Stimulated activated naive B cell treated with anti-CD40 and anti-IgM and Interleukin-4, amounts not matched to agents 10 μg/mL and 1 μg/mL and 100 μg/mL, for 72 hours (primary cell): ENCODE data around the gene TLN1.

ENCODE experiments used
- ATAC-seq, 2 donors: fragments of 150-1000 bp; cut with Tn5 transposase; replicated peaks; 2 replicates each; pipeline ENCODE4 v1.10.0; 2021; ENCODE audit warnings: moderate library complexity in 1 of 2
- DNase-seq: peaks from one replicate; pipeline ENCODE4 v3.0.0; 2021
- H3K27ac Mint-ChIP-seq: one replicate; pipeline ENCODE4 v1.8.0; 2022; ENCODE audit warnings: mild to moderate bottlenecking, mixed read lengths
- H3K27me3 Mint-ChIP-seq, 2 donors: one replicate each; pipeline ENCODE4 v1.8.0; 2022; ENCODE audit warnings: mixed read lengths in 2 of 2
- H3K36me3 Mint-ChIP-seq, 2 donors: one replicate each; pipeline ENCODE4 v1.8.0; 2022; ENCODE audit warnings: mixed read lengths in 2 of 2, mild to moderate bottlenecking in 1 of 2
- H3K4me1 Mint-ChIP-seq, 2 donors: one replicate each; pipeline ENCODE4 v1.8.0; 2022; ENCODE audit warnings: mixed read lengths in 2 of 2, mild to moderate bottlenecking in 1 of 2
- H3K4me3 Mint-ChIP-seq, 2 donors: one replicate each; pipeline ENCODE4 v1.8.0; 2022; ENCODE audit warnings: mild to moderate bottlenecking in 2 of 2, mixed read lengths in 2 of 2, moderate library complexity in 1 of 2
- H3K9me3 Mint-ChIP-seq, 2 donors: one replicate each; pipeline ENCODE4 v1.8.0; 2022; ENCODE audit warnings: mixed read lengths in 2 of 2, mild to moderate bottlenecking in 1 of 2

The TLN1 gene

DNA sequence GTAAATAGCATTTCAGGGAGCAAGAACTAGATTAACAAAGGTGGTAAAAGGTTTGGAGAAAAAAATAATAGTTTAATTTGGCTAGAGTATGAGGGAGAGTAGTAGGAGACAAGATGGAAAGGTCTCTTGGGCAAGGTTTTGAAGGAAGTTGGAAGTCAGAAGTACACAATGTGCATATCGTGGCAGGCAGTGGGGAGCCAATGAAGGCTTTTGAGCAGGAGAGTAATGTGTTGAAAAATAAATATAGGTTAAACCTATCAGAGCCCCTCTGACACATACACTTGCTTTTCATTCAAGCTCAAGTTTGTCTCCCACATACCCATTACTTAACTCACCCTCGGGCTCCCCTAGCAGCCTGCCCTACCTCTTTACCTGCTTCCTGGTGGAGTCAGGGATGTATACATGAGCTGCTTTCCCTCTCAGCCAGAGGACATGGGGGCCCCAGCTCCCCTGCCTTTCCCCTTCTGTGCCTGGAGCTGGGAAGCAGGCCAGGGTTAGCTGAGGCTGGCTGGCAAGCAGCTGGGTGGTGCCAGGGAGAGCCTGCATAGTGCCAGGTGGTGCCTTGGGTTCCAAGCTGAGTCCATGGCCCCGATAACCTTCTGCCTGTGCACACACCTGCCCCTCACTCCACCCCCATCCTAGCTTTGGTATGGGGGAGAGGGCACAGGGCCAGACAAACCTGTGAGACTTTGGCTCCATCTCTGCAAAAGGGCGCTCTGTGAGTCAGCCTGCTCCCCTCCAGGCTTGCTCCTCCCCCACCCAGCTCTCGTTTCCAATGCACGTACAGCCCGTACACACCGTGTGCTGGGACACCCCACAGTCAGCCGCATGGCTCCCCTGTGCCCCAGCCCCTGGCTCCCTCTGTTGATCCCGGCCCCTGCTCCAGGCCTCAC is 58.6 kb downstream of the TLN1 start, which contains the start of gene CA9:
Gene CA9 (plus strand): TSS at position 797 of the 893 bp plus-strand sequence. CDS start 32 bp downstream, at position 829.
- H3K27ac Mint-ChIP-seq, result no peak within 1 kb of the TSS
- H3K4me1 Mint-ChIP-seq, result peaks cover 7 to 16% of the 10 kb centered on the region in 2 donors
- no peak for DNase-seq
- no peaks in the 10 kb centered on the region for H3K36me3 Mint-ChIP-seq
- peak within 1 kb of the TSS; percentile 68 to 81 for H3K4me3 Mint-ChIP-seq
- no peaks in the 10 kb centered on the region for H3K9me3 Mint-ChIP-seq
- H3K27me3 Mint-ChIP-seq, result peaks cover 0 to 10% of the 10 kb centered on the region in 2 donors
- no peak for ATAC-seq

DNA sequence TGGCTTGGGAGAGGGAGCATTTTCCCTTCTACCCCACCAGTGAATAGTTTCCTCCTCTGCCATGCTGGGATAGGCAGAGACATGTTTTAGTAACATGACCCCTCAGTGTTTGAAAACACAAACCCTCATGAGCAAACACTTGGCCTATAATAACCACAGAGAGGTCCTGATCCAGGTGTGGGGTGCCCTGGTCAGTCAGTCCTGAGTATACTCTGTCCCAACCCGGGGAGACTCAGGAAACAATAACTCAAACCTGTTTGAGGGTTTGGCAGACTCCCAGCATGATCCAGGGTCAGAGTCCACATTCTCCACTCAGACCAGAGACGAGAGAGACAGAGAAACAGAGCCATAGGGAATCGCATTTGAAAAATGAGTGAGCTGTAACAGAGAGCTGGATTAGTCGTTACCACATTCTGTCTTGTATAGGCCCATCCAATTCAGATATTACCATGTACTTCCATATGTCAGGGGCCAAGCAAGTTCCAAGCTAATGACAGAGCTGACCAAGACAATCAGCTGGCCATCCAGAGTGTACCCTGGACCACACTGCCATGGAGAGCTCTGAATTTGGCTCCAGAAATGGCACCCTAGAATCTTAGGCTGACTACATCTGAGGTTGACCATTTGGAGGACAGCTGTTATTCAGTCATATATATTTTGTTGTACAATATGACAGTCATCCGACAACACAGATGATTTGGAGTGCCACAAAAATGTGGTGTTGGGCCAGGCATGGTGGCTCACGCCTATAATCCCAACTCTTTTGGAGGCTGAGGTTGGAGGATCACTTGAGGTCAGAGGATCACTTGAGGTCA is 62.5 kb downstream of the TLN1 start:
- Mint-ChIP-seq H3K4me3 (no peak overlapping the region), H3K36me3 (no peaks in the 10 kb centered on the region), H3K9me3 (peaks cover 0 to 2% of the 10 kb centered on the region in 2 donors), H3K27ac (peak overlapping the region; percentile 73), H3K27me3 (peaks cover 0 to 4% of the 10 kb centered on the region in 2 donors), H3K4me1 (peaks cover 19 to 33% of the 10 kb centered on the region in 2 donors)
- DNase-seq (no peak), ATAC-seq (no peak)

DNA sequence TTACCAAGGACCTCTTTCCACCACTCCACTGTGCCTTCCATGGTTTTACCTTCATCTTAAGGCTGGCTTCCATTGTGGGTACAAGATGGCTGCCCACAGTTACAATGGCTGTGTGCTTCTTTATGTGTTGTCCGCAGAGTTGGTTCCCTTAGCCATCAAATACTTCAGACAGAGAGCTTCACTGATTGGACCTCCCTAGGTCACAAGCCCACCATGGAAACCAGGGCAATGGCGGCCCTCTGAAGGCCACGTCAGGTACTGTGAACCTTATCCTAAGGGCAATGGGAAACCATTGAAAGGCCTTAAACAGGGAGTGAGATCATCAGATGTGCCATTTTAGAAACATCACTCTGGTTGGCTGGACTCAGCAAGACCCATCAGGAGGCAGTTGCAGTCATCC is 64.1 kb downstream of the TLN1 start:
- Mint-ChIP-seq H3K27me3 (no peaks in the 10 kb centered on the region), H3K4me1 (peaks cover 22 to 39% of the 10 kb centered on the region in 2 donors), H3K4me3 (no peak overlapping the region), H3K27ac (no peak overlapping the region), H3K36me3 (no peaks in the 10 kb centered on the region), H3K9me3 (peaks cover 0 to 2% of the 10 kb centered on the region in 2 donors)
- DNase-seq, result no peak
- no peak for ATAC-seq

DNA sequence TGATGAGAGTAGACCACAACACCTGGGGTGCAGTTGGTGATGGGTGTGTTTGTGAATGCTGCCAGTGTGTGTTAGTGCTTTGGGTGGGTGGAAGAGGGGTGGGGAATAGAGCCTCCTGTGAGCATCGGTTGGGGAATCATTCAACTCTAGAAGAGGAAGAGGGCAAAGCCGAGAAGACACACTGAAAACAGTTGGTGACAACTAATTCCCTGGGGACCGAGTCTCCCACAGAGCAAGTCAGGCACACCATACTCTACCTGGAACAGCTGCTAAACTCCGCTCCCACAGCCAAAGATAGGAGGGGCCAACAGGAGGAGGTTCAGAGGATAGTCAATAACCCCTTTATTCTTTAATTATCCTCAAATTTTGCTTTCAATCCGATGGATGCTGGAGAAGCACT is 65.4 kb downstream of the TLN1 start:
- Mint-ChIP-seq H3K9me3 (peaks cover 0 to 2% of the 10 kb centered on the region in 2 donors), H3K4me3 (no peak overlapping the region), H3K27me3 (no peaks in the 10 kb centered on the region), H3K27ac (peak overlapping the region; percentile 75), H3K36me3 (peaks cover 2 to 10% of the 10 kb centered on the region in 2 donors), H3K4me1 (peaks cover 34 to 52% of the 10 kb centered on the region in 2 donors)
- DNase-seq (no peak), ATAC-seq (peak; percentile 69 to 70)

- no peak overlapping the region for H3K4me3 Mint-ChIP-seq
- ATAC-seq (no peak), DNase-seq (no peak)
- H3K27me3 Mint-ChIP-seq, result no peaks in the 10 kb centered on the region
- peaks cover 0 to 2% of the 10 kb centered on the region in 2 donors for H3K9me3 Mint-ChIP-seq
- peaks cover 5 to 11% of the 10 kb centered on the region in 2 donors for H3K36me3 Mint-ChIP-seq
- H3K4me1 Mint-ChIP-seq, result peaks cover 34 to 56% of the 10 kb centered on the region in 2 donors
- H3K27ac Mint-ChIP-seq, result peak overlapping the region; percentile 43
Observed at GRCh38 chr9:35666045-35666444, 66.0 kb downstream of the TLN1 start.

DNA sequence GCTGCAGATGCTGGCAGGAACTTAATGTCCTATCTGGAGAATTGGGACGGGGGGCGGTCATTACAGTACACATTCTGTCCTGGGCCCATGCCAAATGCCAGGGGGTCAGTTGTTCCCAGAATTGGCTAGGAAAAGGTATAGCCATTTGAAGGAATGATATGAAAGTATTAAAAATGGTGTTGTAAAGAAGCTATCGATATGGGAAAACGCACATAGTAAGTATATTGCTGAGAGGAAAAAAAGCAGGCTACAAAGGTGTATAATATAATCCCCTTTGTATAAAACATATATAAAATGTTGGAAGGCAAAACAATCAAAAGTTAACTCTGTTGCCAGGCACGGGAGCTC is 66.5 kb downstream of the TLN1 start:
- Mint-ChIP-seq H3K4me1 (peaks cover 40 to 62% of the 10 kb centered on the region in 2 donors), H3K27me3 (no peaks in the 10 kb centered on the region), H3K36me3 (peaks cover 11 to 17% of the 10 kb centered on the region in 2 donors), H3K27ac (peak overlapping the region; percentile 25), H3K9me3 (peaks cover 0 to 2% of the 10 kb centered on the region in 2 donors), H3K4me3 (peak overlapping the region; percentile 85 to 87)
- no peak for ATAC-seq
- DNase-seq, result no peak

DNA sequence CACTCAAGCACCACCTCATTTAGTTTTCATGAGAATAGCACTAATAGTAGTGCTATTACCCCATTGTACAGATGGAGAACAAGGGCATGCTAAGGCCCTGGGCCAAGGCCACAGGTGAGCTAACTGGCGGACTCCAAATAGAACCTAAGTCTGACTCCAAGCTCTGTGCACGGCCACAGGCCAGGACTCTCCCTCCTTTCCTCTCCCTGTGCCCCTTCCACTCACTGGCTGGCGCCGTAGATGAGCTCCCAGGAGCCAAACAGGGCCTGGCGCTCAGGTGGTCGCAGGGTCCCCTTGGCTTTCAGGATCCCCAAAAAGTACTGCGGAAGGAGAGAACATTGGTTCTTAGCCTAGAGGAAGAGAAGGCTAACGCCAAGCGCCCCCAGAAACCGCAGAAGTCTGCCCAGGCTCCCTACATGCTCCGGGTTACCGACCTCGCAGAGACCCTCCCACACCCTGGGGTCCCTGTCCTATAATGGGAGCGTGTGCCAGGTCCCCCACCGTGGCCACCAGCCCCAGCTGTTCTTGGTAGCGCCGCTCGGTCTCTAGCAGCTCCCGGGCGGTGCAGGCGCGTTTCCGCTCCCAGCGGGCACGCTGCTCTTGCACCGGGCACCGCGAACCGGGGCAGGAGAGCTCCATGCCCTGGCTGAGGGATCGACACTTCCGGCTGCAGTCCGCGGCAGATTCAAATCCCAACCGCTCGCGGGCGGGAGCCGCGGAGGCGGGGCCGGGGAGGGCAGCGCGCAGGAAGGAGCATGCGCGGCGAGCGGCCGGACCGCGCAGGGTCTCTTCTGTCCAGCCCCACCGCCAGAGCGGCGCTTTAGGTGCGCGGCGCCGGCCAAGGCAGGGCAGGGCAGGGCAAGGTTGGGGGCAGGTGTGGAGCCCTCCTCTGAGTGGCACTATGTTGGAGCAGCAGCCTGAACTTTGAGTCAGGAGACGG is 67.2 kb downstream of the TLN1 start, which contains the start of gene ARHGEF39:
Gene ARHGEF39 (minus strand): TSS at position 665 of the 940 bp plus-strand sequence. CDS start 26 bp downstream, at position 639.
- H3K36me3 Mint-ChIP-seq, result peaks cover 17 to 22% of the 10 kb centered on the region in 2 donors
- H3K4me3 Mint-ChIP-seq, result peak within 1 kb of the TSS; percentile 85 to 87
- DNase-seq (peak; percentile 59), ATAC-seq (peak; percentile 74 to 81)
- H3K9me3 Mint-ChIP-seq, result peaks cover 0 to 2% of the 10 kb centered on the region in 2 donors
- no peaks in the 10 kb centered on the region for H3K27me3 Mint-ChIP-seq
- peak within 1 kb of the TSS; percentile 69 for H3K27ac Mint-ChIP-seq
- H3K4me1 Mint-ChIP-seq, result peaks cover 44 to 69% of the 10 kb centered on the region in 2 donors

DNA sequence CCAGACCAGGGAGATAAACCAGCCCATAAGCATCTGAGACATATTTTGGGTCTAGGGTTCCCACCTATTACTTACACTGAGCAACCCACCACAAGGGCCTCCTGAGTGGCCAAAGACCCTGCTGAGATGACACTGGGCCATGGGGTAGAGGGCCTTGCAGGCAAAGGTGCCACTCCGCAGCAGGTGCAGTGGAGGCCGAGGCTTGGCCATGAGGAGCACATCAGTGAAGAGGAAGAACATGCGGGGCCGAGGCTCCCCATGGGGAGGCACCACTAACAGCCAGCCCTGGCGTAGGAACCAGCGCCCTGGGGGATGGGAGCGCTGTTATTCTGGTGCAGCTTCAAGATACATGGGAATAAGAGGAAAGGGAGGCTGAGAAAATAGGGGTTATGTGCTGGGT is 69.6 kb downstream of the TLN1 start:
- H3K4me1 Mint-ChIP-seq, result peaks cover 57 to 85% of the 10 kb centered on the region in 2 donors
- H3K4me3 Mint-ChIP-seq, result no peak overlapping the region
- DNase-seq (no peak), ATAC-seq (no peak)
- H3K27ac Mint-ChIP-seq, result peak overlapping the region; percentile 85
- H3K9me3 Mint-ChIP-seq, result peaks cover 0 to 2% of the 10 kb centered on the region in 2 donors
- H3K27me3 Mint-ChIP-seq, result peaks cover 5% of the 10 kb centered on the region in 2 donors
- H3K36me3 Mint-ChIP-seq, result peaks cover 24 to 37% of the 10 kb centered on the region in 2 donors

DNA sequence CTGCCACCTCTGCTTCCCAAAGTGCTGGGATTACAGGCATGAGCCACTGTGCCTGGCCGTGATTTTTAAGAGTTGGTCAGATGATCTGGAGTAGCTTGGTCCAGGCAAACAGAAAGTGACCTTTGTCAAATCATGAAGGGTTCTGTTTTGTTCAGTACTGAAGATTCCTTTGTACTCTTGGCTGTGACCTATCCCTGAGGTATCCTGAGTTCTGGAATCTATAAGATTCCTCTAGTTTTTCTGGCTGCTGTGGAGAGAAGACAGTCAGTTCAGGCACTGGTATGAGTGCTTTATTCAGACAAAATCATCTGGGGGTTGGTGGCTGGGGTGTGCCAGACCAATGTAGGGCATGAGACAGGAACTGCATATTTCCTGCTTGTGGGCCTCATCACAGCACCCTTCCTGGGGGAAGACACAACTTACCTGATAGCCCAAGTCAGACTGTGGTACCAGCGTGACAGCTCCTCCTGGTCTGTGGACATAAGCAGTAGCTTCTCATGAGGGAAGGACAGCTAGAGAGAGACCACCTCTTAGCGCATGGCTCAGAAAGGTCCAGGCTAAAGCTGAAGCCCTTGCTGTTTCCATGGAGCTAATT is 70.1 kb downstream of the TLN1 start:
- Mint-ChIP-seq H3K36me3 (peaks cover 24 to 37% of the 10 kb centered on the region in 2 donors), H3K9me3 (peaks cover 0 to 2% of the 10 kb centered on the region in 2 donors), H3K27ac (peak overlapping the region; percentile 66), H3K27me3 (peaks cover 5% of the 10 kb centered on the region in 2 donors), H3K4me3 (no peak overlapping the region), H3K4me1 (peaks cover 60 to 85% of the 10 kb centered on the region in 2 donors)
- DNase-seq (no peak), ATAC-seq (no peak)

GRCh38 chr9:35660966-35661415 is 71.0 kb downstream of the TLN1 start:
- peaks cover 57 to 85% of the 10 kb centered on the region in 2 donors for H3K4me1 Mint-ChIP-seq
- peaks cover 0 to 2% of the 10 kb centered on the region in 2 donors for H3K9me3 Mint-ChIP-seq
- DNase-seq (no peak), ATAC-seq (no peak)
- peaks cover 24 to 37% of the 10 kb centered on the region in 2 donors for H3K36me3 Mint-ChIP-seq
- H3K4me3 Mint-ChIP-seq, result no peak overlapping the region
- peaks cover 5% of the 10 kb centered on the region in 2 donors for H3K27me3 Mint-ChIP-seq
- H3K27ac Mint-ChIP-seq, result peak overlapping the region; percentile 33

DNA sequence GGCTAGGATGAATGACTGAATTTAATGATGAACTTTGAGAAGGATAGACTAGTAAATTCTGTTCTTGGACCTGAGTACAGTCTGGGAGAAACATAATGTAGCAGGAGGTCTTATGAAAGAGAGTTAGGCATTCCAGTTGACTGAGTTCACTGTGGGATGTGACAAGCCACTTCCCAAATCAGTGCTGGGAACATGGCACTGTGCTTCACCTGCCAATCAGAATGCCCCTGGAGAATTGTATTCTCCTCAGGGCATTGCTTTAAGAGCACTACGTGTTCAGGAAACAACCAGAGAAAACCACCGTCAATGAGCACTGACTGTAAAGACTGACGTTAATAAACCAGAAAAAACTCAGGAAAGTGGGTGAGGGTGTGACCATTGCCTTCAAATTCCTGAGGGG is 72.7 kb downstream of the TLN1 start:
- no peak for DNase-seq
- Mint-ChIP-seq H3K4me1 (peaks cover 54 to 73% of the 10 kb centered on the region in 2 donors), H3K9me3 (peaks cover 0 to 2% of the 10 kb centered on the region in 2 donors), H3K36me3 (peaks cover 24 to 37% of the 10 kb centered on the region in 2 donors), H3K27me3 (peaks cover 5% of the 10 kb centered on the region in 2 donors), H3K27ac (peak overlapping the region; percentile 99), H3K4me3 (peak overlapping the region; percentile 93 to 95)
- ATAC-seq, result no peak

DNA sequence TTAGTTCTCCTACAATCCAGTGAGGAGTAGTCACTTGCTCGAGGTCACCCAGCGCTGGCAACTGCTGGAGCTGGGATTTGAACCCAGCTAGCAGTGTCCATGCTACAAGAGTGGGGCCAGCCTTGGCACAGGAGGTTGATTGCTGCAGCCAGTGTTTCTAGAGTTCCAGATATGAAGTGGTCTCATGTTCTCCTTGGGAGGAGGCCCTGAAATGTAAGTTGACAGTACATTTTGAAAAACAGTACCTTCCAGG is 73.1 kb downstream of the TLN1 start:
- Mint-ChIP-seq H3K27ac (peak overlapping the region; percentile 99), H3K4me3 (peak overlapping the region; percentile 93 to 95), H3K36me3 (peaks cover 24 to 37% of the 10 kb centered on the region in 2 donors), H3K4me1 (peaks cover 54 to 69% of the 10 kb centered on the region in 2 donors), H3K9me3 (peaks cover 0 to 2% of the 10 kb centered on the region in 2 donors), H3K27me3 (peaks cover 5% of the 10 kb centered on the region in 2 donors)
- ATAC-seq (peak; percentile 2 to 6), DNase-seq (no peak)
